HS-5 (cell line): ENCODE results near the gene PEAR1.

Source experiments
- DNase-seq: peaks from one replicate; pipeline ENCODE4 v3.0.0-alpha.2; 2012; ENCODE audit warnings: low read depth

PEAR1 gene

DNA sequence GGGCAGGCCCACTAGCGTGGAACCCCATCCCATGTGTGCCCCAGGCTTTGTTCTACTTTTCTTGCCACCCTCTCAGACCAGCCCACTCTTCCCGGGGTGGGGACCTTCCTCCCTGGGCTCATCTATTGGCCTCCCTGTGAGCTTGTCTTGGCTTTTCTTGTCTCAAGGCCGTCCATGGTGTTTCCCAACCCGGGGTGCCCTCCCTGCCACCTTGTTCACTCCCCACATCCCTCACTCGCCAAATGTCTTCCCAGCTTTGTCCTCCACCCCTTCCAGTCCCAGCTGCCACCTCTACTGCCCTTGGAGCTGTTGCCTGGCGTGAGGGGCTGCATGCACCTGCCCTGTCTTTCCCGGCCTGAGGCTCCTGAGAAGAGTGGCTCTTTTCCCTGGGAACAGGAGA, 45.3 kb downstream of the PEAR1 start:
- DNase-seq: no peak

DNA sequence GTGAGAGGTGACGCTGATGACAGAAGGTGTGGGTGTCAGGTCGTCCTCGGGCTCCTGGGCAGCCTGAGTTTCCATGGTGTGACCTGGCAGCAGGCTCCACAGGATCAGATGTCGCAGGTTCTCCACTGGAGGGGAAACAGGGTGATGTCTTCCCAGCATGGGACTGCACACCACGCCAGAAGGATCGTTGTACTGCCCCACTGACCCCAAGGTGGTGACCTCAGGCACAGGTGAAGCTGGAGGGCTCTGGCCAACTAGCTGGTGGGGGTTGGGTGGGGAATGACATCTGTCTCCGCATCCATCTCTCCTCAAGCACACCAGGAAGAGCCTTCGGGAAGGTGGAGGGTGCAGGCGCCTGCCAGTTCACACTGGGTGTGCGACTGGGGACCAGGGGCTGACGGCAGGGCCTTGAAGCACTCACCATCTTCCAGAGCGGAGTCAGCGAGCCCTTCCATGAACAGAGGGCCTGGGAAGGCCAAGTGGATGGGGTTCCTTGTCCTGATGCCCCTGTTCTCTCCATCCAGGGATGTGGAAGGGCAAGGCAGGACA, 46.3 kb downstream of the PEAR1 start:
- no peak for DNase-seq

DNA sequence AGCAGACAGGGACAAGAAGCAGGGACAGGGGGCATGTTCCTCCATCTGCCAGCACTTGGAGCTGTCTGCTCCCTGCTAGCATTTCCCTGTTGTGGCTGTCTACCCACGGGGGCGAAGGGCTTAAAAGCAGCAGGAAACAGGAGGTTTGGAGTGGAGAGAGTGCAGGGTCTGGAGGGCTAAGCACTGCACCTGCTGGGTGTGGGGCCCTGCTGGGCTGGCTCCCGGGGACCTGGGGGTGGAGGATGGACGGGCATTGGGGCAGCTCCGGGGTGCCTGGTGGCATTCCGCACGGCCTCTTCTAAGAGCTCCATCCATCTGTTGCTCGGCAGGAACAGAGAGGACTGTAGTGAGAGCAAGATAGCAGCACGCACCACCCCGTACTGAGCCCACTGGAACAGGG, 48.2 kb downstream of the PEAR1 start:
- DNase-seq: no peak

DNA sequence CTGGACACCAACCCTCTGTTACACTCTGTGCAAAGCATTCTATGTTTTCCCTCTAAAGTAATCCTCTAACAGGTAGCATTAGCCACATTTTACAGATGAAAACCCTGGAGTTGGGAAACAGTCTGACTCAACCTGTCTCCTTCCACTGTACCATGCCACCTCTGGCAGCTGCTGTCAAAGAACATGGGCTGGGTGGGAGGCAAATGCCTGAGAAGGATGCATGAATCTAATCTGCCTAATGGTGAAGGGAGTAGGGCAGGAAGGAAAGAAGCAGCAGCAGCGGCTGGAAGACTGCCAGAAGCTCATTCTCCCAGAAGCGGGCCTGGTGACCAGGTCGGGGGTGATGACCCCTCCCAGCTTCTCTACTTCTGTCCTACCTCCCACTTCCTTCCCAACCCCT, 48.7 kb downstream of the PEAR1 start:
- DNase-seq: no peak

DNA sequence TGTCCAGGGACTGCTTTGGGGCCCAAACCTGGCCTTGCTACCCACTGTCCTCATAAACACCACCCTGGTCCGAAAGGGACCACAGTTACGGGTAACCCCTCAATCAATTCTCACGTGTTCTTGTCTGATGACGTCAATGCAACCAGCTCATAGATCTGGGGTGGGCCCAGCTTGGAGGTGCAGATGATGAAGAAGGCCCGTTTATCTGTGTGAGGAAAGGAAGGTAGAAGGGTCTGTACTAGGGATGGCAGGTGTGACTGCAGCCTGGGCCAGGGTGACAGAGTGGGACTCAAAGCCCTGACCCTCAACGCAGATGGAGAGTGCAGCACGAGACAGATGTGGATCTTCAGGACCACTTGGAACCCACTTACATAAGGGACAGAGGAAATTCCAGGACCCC, 49.1 kb downstream of the PEAR1 start:
- DNase-seq: no peak

DNA sequence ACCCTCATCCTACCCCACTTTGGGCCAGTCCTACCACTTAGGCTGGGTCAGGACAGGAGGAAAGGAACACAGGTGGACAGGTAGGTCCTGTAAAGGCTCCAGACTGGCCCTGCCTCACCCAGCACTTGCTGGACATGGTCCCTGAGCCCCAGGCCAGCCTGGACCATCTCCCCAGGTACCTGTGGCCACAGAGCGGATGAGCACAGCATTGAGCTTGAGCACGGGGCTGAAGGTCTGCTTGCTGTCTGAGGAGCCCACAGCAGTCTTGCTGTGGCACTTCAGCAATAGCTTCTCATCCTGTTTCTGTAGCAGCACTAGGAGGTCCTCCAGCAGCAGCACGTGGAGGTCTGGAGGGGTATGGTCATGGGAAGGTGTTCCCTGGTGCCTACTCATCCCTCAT, 50.2 kb downstream of the PEAR1 start:
- DNase-seq: no peak

DNA sequence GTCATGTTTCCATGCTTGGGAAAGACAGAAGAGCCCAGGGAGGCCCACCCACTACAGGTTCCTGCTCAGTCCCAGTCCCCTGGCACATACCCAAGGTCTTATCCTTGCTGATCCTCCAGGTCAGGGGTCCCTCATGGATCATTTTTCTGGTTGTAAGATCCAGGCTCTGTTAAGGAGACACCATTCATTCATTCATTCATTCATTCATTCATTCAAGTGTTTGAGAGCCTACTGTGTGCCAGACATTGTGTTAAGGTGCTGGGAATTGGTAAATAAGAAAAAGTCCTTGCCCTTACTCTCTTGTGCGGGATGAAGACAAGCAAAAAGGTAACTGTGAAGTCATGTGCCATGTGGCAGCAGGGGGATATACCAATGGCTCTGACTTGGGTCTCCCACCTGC, 50.8 kb downstream of the PEAR1 start:
- DNase-seq: no peak

DNA sequence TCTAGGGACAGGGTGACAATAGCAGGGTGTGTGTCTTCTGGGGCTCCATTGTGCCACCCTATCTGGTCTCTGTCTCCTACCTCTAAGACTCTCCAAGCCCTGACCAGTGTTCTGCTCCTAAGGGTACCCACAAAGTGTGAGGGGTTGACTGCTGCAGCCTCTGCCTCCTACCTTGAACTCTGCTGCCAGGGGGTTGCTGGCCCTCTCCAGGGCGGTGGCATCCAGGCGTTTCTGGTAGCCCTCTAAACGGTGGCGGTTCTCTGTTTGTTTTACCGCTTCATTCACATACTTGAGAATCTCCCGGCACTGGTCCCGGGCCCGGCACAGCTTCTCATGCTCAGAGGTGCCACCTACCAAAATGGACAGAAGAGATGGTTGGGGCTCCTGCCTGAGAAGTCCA, 51.3 kb downstream of the PEAR1 start:
- no peak for DNase-seq

DNA sequence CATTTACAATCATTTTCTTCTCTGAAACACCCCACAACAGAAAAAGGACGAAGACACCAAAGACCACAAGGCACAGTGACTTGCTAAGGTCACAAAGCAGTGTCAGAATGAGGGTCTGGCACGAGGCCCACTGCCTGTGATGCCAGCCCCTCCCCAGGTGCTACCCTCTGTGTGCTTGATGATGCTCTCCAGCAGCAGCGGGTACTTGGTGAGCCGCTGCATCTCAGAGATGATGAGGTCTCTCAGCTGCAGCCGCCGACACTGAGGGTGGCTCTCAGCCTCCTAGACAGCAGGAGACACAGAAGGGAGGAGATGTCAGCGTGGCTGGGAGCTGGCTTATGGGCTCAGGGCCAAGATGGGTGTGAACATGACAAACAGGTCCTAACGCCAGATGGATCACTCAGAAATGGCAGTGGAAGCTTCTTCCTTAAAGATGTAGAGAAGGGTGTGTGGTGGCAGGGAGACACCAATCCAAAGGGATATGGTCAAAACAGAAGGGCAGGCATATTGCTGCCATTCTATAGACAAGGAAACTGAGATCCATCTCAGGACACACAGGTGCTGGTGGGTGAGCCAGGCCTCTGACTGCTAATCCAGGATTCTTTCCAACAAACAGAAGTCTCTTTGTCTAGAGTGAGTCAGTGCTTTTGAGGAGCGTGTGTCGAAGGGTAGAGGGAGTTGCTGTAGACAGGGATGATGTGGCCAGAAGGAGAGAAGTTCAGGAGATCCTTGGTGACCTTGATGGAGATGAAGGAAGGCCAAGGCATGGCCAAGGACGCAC, 52.6 kb downstream of the PEAR1 start:
- no peak for DNase-seq

DNA sequence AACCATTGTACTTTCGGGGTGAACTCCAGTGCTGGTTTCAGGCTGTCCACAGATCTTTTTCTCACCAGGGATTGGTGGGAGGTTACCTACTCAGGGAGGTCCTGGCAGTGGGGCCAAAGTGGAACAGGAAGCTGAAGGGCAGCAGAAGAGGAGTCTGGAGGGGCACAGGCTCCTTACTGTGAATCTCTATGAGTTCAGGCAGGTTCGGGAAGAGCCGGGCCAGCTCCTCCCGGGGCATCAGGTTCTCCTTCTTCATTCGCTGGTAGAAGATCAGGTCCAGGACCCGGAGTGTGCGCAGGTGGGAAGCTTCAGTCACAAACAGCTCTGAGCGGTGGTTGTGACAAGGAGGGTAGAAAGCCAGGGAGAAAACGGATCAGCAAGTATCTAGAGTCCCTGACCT, 53.6 kb downstream of the PEAR1 start:
- no peak for DNase-seq

DNA sequence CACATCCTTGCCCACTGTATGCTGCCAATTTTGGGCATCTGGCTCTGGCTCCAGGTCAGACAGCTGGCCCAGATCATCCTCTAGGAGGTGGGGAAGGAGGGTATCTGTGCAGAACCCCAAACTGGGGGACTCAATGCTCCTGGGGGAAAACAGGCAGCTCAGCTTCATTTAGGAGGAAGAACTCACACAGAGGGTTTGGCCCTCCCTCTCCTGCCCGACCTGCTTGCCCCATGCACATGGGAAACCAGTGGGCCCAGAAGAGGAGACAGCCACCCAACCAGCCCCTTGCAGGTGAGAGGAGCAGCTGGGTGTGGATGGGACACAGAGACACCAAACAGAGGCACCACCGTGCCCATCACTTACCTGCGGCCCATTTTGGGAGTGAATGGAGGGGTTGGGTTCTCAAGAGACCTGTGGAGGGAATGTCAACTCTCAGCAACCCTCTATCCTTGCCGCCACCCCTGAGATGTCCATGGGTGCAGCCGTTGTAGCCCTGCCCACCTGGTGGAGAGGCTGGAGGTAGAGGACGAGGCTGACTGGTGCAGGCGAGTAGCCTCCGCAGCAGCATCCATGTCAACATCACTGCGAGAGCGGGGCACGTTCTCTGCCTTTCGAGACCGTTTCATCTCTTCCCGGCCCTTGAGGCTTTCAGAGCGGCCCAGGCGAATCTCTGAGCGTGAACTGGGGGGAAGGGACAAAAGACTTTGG, 54.5 kb downstream of the PEAR1 start:
- no peak for DNase-seq

DNA sequence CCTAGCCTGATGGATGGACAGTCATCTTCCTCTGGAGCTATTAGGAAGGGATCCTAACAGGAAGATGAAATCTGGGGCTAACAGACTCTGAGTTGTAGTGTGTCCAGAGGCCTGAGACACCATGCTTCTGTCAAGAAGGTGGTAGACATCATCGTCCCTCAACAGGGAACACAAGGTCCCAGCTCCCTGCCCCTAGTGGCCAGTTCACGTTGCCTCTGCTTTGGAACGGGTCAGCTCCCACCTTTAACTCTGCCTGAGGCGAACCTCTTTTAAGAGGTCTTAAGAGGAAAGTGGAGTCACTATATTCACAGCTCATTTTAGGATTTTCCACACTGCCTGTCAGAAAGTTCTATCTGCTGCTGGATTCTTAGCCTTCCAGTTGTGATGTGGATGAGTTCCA, 55.2 kb downstream of the PEAR1 start:
- DNase-seq: no peak

DNA sequence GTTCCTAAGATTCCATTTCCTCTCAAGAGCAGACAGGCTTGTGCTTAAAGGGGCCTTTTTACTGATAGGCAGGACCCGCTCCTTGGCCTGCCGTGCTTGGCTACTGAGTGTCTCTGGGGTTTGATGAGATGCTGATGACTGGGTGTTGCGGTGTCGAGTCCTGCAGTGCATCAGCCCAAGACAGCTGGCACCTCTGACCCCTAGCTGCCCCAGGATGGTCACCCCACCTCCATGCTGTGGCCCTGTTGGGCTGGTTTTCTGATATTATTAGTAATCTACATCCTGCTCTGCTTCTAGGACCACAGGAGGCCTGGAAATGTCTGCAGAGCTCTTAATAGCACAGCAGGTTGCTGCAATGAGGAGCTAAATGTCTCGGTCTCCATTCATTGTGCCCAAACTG, 55.6 kb downstream of the PEAR1 start:
- DNase-seq: no peak

DNA sequence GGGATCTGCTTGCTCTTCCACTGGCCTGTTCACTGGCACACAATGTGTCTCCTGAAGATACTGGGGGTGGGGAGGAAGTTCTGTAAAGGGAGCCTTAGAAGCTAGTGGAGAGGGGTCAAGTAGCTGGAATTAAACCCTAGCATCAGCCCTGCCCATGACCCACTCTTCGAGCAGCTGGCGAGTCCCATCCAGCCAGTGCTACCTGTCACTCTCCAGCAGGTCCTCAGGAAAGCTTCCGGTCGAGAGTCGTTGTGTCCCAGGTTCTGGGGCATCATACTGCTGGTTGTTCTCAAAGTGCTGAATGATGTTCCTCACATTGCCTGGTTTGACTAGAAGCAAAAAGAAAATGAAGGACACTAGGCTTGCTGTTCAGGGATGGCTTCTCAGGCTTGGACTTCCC, 57.9 kb downstream of the PEAR1 start:
- DNase-seq: no peak

DNA sequence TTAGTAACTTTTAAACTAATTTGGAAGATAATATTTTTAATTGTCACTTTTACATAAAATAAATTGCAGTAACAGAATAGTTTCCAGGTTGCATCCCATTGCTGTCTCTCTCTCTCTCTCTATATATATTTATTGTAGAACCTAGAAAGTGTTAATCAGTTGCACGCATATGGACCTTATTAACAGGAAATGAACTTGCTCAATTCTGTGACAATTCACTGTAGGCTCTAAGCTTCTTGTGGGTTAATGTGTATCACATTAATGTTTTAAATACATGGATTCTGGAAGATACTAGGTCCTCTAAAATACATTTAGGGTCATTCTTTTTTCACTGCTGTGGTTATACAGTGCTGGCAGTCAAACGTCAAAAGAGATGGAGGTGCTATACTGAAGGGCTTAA, 60.1 kb downstream of the PEAR1 start:
- no peak for DNase-seq

DNA sequence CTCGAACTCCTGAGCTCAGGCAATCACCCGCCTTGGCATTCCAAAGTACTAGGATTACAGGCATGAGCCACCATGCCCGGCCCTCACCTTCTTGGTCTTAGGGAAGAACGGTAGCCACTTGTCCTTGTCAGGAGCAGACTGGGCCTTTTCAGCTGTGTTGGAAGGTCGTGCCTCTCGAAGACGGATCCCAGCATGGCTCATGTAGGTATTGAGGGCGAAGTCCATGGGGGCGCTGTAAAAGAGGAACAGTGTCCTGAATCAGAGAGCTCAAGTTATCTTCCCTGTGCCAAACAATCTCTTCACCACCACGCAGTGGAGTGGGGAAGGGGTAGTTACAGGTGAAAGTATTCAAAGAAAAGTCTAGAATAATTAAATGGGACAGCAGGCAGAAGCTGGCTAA, 62.8 kb downstream of the PEAR1 start:
- no peak for DNase-seq

DNA sequence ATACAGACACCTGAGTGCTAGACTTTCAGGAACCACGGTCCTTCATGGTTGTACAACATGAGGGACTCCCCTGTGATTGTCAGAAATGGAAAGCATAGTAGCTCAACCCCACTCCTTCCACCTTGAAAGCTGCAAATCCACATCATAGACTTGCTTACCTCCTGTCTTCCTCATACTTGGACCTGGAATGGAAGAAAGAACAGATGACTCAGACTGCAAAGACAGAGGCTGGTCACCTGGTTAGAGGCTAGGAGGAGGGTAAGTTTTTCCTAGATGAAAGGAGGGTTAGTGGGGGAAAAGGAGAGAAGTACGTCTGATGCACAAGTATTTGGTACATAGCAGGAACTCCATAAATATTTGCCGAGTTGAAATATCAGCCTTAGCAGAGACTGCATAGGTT, 64.1 kb downstream of the PEAR1 start:
- DNase-seq: no peak

DNA sequence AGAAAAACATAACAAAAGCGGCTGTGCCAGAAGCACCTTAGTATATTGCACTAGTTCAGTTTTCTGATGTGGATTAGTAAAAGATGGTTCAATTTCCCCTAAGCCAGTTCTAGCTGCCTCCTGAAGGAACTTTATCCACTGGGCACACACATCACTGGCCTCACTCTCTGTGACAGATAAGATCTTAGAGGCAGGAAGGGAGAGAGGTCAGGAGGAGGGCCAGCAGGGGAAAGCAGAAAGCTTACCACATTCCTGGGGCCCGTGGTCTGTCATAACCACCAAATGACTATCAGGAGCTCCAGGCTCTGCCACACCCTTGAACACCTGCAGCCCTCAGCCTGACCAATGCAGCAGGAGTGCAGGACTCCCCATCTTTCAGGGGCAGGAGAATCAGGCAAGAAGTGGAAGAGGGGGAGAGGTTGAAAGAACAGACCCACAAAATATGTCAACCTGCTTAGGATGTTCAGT, 64.8 kb downstream of the PEAR1 start:
- no peak for DNase-seq

DNA sequence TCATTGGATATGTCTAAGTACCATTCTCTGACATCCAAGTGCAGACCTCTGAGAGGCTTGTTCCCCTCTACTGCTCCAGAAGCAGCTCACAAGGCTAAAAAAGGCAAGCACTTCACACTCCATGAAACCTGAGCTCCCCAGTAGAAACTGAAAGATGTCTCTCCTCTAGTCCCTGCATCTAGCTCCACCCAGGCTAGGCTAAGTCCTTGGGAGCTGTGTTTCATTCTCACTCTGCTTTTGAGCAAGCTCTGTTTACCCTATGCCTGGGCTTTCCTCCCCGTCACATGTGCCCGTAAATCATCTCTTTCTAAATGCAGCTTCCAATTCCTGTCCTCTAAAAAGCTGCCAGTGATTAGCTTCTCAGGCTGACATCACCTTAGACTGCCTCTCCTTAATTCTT, 65.9 kb downstream of the PEAR1 start:
- no peak for DNase-seq

DNA sequence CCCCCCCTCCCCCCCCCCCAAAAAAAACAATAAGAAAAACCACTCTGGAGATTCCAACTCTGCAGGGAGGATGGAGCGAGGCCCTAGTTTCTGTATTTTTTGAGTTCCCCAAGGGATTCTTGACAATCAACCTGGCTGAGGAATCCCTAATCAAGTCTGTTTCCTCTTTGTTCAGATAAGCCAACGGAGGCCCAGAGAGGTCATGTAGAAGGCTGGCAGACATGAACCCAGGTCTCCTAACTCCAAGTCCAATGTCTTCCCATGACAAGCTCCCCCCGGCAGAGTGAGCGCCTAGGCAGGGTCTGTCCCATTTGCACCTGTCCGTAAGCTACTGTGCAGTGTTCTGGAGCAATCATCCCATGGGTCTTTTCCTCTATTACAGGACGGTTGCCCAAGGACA, 66.4 kb downstream of the PEAR1 start:
- DNase-seq: no peak

DNA sequence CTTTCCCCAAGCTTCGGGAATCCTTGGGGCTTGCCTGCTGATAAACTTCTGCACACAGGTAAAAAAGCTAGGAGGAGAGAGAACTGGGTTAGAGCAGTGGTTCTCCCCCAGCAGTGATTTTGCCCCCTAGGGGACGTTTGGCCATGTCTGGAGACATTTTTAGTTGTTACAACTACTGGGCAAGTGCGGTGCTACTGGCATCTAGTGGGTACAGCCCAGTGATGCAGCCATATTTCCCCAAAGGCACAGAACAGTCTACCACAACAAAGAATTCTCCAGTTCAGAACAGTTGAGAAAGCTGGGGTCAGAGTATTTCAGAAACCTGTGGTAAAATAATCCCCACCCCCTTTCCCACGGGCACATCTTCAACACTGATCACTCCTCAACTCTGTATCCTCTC, 68.2 kb downstream of the PEAR1 start:
- no peak for DNase-seq

DNA sequence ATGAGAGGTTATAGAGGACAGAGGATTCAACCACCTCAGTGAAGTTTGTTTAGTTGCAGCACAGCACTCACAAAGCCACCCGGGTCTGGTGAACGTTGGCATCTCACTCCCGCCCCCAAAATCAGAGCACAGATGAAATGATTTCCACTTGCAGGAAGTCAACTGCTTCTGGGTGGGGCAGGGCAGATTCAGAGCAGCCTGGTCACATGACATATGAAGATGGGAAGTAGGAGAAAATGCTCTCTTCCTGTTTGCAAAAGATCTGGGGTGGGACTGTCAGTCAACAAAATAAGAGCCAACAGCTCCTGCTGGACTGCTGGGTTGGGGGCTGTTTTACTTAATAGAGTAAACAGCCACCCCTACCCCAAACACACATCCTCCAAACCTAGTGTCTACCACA, 70.1 kb downstream of the PEAR1 start:
- DNase-seq: no peak

DNA sequence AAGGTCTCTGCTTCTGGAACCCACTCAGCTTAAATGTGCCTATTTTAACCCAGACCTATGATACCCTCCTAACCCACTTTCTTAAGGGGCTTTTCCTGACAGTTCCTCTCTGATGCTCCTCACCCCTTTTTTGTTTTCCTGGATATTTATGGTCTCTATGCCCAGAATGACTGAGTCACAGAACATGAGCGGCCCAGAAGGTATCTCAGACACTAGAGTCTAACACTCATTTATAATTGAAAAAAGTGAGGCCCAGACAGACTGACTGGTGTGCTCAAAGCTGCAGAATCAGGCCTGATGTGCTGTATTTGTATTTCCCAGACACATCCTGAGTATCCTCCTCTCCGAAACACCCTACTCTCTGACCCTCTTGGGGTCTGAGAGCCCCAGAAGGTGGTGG, 70.9 kb downstream of the PEAR1 start:
- no peak for DNase-seq
